HG03095 (cell line): Measurements from ENCODE around the gene SRRM3.
"Not testable (repeated sequence)": the region's sequence is repeated elsewhere in the genome, so short reads cannot be mapped to it uniquely, and the experiment has no call there.

Source experiments
- ATAC-seq: cut with Tn5 transposase; IDR thresholded peaks from one replicate; pipeline ENCODE4 v1.9.1; 2021; ENCODE audit warnings: moderate library complexity; ENCODE audit not compliant: unreplicated experiment

The SRRM3 gene, protein sequence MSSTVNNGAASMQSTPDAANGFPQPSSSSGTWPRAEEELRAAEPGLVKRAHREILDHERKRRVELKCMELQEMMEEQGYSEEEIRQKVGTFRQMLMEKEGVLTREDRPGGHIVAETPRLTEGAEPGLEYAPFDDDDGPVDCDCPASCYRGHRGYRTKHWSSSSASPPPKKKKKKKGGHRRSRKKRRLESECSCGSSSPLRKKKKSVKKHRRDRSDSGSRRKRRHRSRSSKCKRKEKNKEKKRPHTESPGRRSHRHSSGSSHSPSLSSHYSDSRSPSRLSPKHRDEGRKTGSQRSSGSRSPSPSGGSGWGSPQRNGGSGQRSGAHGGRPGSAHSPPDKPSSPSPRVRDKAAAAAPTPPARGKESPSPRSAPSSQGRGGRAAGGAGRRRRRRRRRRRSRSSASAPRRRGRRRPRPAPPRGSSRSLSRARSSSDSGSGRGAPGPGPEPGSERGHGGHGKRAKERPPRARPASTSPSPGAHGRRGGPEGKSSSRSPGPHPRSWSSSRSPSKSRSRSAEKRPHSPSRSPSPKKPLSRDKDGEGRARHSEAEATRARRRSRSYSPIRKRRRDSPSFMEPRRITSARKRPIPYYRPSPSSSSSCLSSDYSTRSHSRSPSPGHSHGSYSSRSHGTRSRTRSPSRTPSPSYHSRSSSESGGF

DNA sequence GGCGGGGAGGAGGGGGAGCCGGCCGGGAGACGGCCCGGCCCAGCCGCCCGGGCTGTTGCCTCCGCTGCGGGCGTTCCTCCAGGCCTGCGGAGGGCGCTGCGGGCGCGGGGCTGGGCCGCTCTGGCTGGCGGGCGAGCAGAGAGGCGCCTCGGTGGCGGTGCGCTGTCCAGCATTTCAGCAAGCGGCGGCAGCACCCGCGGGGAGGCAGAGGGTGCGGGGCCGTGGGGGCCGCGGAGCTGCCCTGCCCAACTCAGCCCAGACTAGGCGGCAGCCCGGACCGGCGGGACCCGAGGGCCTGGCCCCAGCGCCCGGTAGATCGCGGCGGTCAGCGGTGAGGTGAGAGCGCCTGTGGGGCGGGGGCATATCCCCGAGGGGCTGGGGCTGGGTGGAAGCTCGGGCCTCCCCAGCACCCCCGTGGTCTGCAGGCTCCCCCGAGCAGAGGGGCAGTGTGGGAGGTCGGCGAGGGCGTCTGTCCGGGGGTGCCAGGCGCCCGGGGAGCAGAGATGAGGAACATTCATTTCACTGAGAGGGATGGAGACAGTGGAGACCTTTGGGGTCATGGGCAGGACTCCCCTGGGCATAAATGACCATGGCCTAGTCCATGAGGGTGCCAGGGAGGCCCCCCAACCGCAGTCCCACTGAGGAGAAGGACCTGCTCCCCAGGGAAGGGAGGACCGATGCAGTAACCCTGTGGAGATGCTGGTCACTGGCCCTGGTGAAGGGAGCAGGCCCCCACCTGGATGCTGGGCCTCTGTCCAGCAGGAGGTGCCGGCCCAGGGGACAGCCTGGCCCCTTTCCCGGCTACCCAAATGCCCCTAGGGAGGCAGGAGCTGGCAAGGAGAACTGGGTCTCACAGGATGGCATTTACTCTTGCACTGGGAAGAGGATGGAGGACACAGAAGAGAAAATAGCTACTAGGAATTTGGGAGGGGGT, at the start of gene SRRM3:
SRRM3 (plus strand) TSS at position 165 of the 934 bp plus-strand sequence. CDS start 33,171 bp downstream, outside the sequence.
- ATAC-seq: no peak

DNA sequence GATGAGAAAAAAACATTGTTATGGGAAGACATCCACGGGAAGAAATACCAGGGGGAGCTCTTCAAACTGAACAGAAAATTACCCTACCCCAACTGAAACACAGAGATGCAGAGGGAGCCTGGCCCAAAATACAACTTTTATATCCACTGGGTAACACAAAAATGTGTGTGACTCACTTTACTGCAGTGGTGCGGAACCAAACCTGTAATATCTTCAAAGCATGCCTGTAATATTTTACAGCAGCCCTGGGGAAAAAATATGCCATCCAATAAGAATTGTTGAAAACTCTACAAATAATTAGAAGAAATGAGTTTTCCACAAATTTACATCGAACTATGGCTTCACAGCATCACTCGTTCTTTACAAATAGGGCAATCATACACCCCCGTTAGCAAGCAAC, 49.8 kb upstream of the SRRM3 start:
- no peak for ATAC-seq

DNA sequence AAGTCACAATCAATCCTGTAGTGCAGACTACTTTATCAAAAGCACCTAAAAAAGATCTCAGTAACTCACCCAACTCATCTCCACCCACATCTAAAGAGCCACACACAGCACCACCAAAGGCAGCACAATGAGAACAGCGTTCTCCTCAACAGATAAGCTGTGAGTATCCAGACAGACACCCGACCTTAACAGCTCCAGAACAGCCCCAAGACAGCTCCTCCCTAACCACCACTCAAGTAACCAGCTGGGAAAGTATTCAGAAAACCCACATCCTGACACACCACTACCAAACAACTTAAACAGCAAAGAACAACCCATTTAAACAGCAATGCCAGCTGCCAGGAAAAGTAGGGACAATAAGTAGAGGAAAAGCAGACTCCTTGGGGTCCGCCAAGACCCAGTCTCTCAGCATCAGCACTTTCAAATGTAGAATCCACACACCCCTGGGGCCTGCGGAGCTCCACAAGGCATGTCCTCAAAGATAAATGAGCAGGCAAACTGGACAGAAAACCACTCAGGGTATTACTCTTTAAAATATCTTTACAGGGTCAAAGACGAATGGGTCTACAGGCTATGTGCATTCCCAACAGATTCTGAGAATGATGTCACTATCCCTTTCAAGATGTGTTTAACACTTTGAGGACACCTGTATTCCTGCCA, 48.0 kb upstream of the SRRM3 start:
- not testable (repeated sequence) for ATAC-seq

DNA sequence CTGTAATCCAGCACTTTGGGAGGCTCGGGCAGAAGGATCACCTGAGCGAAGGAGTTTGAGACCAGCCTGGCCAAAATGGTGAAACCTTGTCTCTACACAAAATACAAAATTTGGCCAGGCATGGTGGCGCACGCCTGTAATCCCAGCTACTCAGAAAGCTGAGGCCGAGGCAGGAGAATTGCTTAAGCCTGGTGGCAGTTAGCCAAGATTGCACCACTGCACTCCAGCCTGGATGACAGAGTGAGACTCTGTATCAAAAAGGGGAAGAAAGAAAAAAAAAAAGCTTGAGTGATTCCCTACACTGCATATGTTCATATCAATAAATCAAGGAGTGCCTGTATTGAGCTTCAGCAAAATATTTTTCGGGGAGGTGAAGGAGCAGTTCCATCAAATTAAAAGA, 45.8 kb upstream of the SRRM3 start:
- ATAC-seq: no peak

DNA sequence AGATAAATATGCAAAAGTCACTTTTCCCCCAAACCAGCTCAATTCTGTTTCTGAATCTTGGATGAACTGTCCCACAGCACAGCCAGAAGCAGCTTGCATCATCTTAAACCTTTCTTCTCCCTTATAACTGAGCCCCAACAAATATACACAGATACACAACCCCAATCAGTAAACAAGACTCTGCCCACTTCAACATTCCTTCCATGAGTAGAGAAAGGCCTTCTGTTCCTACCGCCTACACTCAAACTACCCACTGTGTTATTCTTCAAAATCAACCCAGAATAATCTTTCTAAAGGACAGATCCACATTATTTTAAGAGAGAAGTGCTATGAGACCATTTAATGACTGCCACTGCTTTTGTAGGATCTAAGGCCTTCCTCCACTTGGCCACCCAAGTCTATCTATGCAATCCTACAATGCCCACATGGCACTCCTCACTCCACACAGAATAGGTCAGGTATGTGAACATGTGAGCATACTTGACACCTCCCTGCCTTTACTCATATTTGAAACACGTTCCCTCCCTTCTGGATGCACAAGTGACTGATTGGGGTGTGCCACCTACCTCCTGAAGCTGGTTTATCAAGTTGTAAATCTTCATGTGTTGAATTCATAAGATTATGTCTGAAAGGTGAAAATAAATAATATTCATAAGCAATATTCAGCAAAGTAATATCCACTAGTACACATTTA, 44.6 kb upstream of the SRRM3 start:
- ATAC-seq: not testable (repeated sequence)

DNA sequence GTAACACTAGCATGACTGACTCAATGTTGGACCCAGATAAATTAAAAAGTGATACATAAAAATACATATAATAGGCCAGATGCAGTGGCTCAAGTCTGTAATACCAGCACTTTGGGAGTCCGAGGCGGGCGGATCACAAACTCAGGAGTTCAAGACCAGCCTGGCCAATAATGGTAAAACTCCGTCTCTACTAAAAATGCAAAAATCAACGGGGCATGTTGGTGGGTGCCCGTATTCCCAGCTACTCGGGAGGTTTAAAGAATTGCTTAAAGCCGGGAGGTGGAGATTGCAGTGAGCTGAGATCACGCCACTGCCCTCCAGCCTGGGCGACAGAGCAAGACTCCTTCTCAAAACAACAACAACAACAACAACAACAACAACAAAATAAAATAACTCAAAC, 43.3 kb upstream of the SRRM3 start:
- not testable (repeated sequence) for ATAC-seq

DNA sequence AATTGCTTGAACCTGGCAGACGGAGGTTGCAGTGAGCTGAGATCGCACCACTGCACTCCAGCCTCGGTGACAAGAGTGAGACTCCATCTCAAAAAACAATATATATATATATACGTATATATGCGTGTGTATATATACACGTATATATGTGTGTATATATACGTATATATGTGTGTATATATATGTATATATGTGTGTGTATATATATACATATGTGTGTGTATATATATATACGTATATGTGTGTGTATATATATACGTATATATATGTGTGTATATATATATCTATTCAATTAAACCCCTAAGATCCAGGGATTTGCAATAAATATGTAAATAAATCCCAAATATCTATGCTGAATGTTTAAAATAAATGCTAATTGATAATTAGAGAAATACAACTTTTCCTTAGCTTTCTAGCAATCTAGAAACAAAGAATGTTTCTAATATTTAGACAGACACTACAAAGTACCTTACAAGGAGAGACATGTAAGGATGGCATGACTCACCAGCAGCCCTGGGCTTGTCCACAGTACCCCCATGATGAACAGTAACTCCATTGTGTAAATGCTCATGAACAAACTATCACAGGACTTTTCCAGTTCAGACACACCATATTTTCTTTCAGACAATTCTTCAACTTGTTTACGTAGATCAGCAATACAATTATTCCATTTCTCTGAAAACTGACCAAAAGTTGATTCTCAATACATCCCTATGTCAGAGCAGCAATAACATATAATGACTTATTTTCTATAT, 39.1 kb upstream of the SRRM3 start:
- ATAC-seq: not testable (repeated sequence)

DNA sequence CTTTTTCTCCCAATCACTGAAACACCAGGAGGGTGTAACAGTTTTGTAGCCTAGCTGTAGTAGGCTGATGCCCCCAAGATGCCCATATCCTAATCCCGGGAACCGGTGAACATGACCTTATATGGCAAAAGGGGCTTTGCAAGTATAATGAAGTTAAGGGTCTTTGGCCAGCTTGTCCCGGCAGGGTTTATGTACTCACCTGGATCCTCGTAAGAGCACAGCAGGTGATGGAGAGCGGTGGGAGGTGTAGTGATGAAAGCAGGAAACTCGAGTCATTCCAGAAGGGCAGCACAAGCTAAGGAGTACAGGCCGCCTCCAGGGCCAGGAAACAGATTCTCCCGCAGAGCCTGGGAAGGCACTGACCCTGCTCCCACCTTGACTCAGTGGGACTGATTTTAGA, 37.9 kb upstream of the SRRM3 start:
- not testable (repeated sequence) for ATAC-seq

DNA sequence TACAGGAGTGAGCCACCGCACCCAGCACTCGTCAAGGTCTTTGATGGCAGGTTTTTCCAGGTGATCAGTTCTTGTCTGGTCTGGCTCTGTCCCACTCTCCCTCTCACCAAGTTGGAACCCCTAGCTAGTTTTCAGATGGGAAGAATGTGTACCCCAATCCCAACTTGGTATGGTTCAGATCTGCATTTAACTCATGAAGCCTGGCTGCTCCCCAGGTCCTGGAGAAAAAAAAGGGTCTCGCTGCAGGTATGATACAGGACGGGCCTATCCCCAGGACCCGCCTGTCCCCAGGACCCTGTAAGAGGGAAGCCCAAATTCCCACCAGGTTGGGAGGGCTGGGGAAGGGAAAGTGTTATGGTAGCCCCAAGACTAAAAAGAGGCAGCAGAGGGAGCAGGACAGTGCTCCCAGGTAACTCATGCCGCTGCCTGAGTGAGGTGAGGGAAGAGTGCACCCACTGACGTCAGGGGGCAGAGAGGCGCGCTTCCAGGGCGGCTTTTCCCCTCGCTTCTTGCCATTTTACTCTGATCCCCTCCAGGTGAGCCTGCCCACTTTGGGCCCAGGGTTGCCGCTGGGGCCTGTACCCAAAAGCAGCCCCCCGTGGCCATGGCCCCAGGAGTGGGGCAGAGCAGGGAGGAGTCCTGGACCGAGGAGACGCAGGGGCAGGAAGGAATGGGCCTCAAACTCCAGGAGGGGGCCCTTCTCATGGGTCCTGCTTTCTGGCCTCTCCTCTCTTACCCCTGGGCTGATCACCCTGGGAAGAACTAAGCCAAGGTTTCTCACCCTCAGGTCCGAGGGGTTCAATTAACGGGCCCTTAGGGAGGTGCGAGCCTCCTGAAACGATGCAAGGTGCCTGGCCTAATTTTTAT, 36.4 kb upstream of the SRRM3 start:
- ATAC-seq: no peak

DNA sequence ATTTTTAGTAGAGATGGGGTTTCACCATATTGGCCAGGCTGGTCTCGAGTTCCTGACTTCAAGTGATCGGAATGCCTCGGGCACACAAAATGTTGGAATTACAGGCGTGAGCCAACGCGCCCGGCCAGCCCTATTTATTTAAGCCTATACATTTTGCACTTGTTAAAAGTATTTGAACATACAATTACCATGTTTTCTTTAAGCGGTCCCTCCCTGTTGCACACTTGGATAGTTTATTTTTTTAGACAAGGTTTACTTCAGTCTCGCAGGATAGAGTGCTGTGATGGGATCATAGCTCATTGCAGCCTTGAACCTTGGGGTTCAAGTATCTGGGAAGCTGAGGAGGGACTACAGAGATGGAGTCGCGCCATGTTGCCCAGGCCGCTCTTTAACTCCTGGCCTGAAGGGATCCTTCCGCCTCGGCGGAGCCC, 35.7 kb upstream of the SRRM3 start:
- ATAC-seq: no peak

DNA sequence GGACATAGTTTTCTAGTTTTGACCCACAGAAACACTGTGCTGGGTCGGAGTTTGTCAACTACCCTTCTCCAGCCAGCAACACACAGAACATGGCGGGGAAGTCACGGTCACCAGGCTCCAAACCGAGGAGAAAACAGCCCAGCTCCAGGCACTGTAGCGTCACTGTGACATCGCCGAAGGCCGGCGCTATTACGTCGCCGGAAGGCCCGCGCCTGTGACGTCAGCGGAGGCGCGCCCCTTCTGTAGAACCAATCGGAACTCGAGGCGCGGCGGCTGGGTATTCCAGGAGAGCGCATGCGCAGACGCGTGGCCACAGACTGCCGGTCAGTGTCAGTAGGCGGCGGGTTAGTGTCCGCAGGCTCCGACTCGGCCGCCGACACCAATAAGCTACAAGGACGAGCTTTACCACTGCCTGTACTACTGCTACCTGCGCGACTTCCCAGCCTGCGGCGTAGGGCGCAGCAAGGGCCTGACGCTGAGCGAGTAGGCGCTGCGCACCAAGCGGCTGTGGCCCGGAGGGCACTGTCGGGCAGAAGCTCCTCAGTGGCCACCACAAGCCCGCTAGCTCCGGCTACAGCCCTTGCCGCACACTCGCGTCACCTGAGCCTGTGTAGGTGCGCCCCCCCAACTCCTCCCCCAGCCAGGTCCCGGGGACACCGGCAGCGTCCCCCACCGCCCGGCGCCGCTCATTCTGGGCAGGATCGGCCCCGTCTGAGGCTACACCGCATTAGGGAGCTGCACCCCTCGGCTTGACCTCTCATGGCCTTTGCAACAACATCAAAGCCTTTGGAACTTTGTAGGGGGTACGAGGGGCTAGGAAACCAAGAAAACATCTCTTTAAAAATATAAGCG, 35.1 kb upstream of the SRRM3 start:
- peak; percentile 80 for ATAC-seq

DNA sequence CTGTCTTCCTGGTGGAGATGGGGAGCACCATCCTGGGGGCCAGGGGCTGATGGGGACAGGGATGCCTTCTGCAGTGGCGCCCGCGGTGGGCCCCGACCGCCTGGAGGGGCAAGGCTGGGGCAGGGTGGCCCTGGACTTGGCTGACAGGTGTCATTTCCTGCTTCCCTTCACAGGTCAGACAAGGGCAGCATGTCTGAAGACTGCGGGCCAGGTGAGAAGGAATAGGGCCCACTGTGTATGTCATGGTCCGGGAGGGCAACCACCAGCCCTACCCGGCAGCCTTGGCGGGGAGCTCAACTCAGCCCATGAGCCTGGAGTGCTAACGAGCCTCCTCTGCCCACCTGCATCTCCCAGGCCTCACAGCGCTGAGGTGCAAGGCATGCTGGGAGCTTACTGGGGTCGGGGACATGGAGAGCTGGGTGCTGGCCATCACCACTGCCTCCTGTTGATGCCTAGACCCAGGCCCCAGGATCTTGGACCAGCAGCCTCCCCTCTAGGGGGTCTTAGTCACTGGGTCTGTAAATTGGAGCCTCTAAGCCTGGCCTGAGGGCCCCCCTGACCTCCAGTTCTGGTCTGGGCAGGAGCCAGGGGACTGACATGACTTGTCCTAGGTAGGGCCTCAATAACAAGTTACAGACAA, 28.0 kb upstream of the SRRM3 start:
- no peak for ATAC-seq

DNA sequence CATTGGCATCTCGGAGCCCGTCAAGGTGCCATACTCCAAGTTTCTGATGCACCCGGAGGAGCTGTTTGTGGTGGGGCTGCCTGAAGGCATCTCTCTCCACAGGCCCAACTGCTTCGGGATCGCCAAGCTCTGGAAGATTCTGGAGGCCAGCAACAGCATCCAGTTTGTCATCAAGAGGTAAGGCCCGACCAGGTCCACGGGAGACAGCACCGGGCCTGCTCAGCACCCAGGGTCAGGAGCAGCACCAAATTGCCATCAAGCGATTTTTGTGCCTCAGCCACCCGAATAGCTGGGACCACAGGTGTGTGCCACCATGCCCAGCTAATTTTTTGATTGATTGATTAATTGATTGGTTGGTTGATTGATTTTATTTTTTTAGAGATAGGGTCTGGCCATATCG, 24.7 kb upstream of the SRRM3 start:
- not testable (repeated sequence) for ATAC-seq

DNA sequence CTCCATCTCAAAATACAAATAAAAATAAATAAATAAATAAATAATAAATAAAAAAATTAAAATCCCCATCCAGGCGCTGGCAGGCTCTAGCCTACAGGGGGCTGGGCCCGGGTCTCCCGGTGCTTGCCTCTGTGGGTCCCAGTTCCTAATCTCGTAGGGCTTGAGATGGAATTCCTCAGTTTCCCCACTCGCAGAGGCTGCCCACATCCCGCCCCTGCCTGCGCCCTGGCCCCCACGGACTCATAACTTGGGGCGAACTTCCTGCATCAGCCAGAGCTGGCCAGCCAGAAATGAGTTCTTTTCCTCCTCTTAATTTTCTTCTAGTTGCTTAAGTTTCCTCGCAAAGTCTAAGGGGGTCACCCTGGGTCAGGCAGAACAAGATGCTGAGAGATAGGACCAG, 22.0 kb upstream of the SRRM3 start:
- no peak for ATAC-seq

DNA sequence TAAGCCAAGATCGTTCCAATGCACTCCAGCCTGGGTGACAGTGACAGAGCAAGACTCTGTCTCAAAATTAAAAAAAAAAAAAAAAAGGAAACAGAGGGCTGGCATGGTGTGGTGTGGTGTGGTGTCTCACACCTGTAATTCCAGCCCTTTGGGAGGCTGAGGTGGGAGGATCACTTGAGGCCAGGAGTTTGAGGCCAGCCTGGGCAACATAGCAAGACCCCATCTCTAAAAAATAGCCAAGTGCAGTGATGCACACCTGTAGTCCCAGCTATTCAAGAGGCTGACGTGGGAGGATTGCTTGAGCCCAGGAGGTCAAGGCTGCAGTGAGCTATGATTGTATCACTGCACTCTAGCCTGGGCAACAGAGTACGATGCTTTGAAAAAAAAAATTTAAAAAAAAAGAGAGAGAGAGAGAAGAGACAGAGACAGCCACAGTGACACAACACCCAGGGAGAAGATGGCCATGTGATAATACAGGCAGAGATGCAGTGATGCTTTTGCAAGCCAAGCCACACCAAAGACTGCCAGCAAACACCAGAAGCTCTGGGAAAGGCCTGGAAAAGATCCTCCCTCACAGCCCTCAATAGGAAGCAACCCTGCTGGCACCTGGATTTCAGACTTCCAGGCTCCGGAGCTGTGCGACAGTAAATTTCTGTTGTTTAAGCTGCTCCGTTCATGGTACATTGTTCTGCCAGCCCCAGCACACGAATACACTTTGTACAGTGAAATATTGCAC, 19.3 kb upstream of the SRRM3 start:
- no peak for ATAC-seq

DNA sequence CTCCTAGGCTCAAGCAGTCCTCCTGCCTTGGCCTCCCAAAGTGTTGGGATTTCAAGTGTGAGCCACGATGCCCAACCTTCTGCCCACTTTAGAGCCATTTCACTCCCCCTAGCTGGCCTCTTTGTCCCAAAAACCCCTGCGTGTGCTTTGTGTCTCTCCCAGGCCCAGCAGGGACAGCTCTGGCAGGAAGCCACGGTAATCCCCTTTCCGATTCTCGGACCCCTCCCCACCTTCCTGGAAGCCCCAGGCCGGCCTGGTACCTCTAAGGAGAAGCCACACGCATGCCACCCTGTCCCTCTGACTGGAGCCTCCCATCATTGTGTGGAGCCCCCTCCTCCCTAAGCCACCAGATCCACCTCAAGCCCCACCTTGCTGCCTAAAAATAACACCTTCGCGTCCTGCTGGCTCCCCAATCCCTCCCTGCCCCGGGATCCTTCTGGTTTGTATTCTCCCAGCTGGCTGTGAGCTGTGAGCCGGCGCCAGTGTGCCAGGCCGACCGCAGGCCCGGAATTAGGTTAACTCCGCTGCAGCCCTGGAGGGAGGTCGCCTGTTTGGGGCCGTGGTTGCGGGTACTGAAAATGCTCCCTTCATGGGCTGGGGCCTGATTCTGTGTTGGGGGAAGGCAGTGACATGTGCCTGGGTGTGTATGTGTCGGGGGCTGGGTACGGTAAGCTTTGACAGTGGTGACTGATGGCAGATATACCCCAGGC, 16.4 kb upstream of the SRRM3 start:
- no peak for ATAC-seq
